Esophagus squamous epithelium (tissue), 5 donors: ENCODE results near the gene CHID1. TPM values are rescaled to one million over a fixed set of nuclear protein-coding genes. Genes with fewer than 3 reads are reported as not detected.
A peak's percentile ranks its signal among the peaks of the same experiment; 100 is the strongest.

Experiments used
- DNase-seq: peaks from one replicate; lab custom pipeline; 2025; lab: John Stamatoyannopoulos, UW
- H3K27ac ChIP-seq, 4 donors: fragments of 200-600 bp; sonication (generic); one replicate each; pipeline ENCODE4 v1.5.1; 2016 to 2019; ENCODE audit warnings: mild to moderate bottlenecking in 1 of 4
- H3K27me3 ChIP-seq, 4 donors: fragments of 200-600 bp; sonication (generic); 1 replicate in 3 of 4; 2 replicates in 1 of 4; pipeline versions ENCODE4 v1.5.1 to v1.6.0; 2017 to 2021; ENCODE audit warnings: antibody characterized with exemption in 1 of 4
- H3K36me3 ChIP-seq, 3 donors: fragments of 200-600 bp; sonication (generic); one replicate each; pipeline ENCODE4 v1.5.1; 2016 to 2019
- H3K4me1 ChIP-seq, 3 donors: fragments of 200-600 bp; sonication (generic); one replicate each; pipeline ENCODE4 v1.5.1; 2017 to 2019
- H3K4me3 ChIP-seq, 4 donors: fragments of 200-600 bp; sonication (generic); 1 replicate in 3 of 4; 2 replicates in 1 of 4; pipeline ENCODE4 v1.5.1; 2016 to 2019; ENCODE audit warnings: mild to moderate bottlenecking in 2 of 4, moderate library complexity in 1 of 4
- H3K9me3 ChIP-seq, 3 donors: fragments of 200-600 bp; sonication (generic); one replicate each; pipeline ENCODE4 v1.5.1; 2016 to 2019
- POLR2A ChIP-seq, 4 donors: fragments of 450-650 bp; IDR thresholded peaks; one replicate each; pipeline ENCODE4 v1.6.1; 2017; ENCODE audit warnings: antibody characterized with exemption in 4 of 4, mild to moderate bottlenecking in 4 of 4, moderate library complexity in 3 of 4
- WGBS, 2 donors: methylation state at CpG; one replicate each; pipeline ENCODE4 v1.1.5; 2018; 5-methylcytosine and 5-hydroxymethylcytosine counted together
- intact Hi-C: fragments of 100-400 bp; cut with DNase I; formaldehyde crosslinking; loops from one replicate; pipeline ENCODE4 v1.15.0; 2022
- total RNA-seq, 4 donors: library from RNA; depleted of rRNA; stranded (reverse); fragments of >200 nt; gene quantifications; one replicate each; pipeline ENCODE4 v1.1.0, GENCODE V29; 2016
- TF ChIP-seq, protein P1 (sequence below), 6 experiments: fragments of 450-650 bp in 4 of 6; fragments of 200-600 bp in 2 of 6; sonication (generic) in 2 of 6; IDR thresholded peaks; one replicate each; pipeline ENCODE4 v1.5.1; 2016 to 2019; ENCODE audit warnings: antibody characterized with exemption in 6 of 6, mild to moderate bottlenecking in 4 of 6, moderate library complexity in 4 of 6
- donor health status: DM: yes; HTN: yes; CAD: no.

CHID1 gene
- total RNA-seq, 4 donors from 2014 or later: 58.2 to 63.4 (median 61.3) TPM

DNA sequence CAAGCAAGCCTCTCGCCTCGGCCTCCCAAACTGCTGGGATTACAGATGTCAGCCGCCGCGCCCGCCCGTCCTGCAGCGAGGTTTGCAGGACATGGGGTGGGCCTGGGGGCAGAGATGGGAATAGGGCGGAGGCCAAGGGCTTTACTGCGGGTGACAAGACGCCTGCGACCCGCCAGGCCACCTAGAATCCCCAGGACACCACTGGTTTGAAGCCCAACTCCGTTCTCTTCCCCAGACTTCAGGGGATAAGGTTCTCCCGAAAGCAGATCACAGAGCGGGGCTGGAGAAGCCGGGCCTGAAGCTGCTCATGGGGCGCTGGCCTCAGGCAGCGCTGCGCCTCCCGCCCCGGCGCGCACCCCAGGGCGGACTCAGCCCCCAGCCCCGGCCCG, 68.6 kb downstream of the CHID1 start:
- Histone ChIP-seq H3K27me3 (peaks cover 0 to 4% (median 0%) of the 10 kb centered on the region in 4 donors), H3K36me3 (peaks cover 19 to 38% (median 23%) of the 10 kb centered on the region in 3 donors), H3K4me3 (peak overlapping the region; percentile 67 to 97 (median 87)), H3K4me1 (peaks cover 43 to 92% (median 59%) of the 10 kb centered on the region in 3 donors), H3K27ac (peak overlapping the region; percentile 88 to 98 (median 94)), H3K9me3 (no peaks in the 10 kb centered on the region)
- no peak for TF ChIP-seq POLR2A (IDR thresholded peaks at IDR 0.05)
- TF ChIP-seq, protein P1, sequence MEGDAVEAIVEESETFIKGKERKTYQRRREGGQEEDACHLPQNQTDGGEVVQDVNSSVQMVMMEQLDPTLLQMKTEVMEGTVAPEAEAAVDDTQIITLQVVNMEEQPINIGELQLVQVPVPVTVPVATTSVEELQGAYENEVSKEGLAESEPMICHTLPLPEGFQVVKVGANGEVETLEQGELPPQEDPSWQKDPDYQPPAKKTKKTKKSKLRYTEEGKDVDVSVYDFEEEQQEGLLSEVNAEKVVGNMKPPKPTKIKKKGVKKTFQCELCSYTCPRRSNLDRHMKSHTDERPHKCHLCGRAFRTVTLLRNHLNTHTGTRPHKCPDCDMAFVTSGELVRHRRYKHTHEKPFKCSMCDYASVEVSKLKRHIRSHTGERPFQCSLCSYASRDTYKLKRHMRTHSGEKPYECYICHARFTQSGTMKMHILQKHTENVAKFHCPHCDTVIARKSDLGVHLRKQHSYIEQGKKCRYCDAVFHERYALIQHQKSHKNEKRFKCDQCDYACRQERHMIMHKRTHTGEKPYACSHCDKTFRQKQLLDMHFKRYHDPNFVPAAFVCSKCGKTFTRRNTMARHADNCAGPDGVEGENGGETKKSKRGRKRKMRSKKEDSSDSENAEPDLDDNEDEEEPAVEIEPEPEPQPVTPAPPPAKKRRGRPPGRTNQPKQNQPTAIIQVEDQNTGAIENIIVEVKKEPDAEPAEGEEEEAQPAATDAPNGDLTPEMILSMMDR (IDR thresholded peaks at IDR 0.05): no peak
- WGBS, 2 donors: 0% methylated on average over 2 of the region's 27 CpGs; no CpG with 5 or more reads in 1 of the 2 donors
- DNase-seq: no peak
- intact Hi-C loops: no loop called here

DNA sequence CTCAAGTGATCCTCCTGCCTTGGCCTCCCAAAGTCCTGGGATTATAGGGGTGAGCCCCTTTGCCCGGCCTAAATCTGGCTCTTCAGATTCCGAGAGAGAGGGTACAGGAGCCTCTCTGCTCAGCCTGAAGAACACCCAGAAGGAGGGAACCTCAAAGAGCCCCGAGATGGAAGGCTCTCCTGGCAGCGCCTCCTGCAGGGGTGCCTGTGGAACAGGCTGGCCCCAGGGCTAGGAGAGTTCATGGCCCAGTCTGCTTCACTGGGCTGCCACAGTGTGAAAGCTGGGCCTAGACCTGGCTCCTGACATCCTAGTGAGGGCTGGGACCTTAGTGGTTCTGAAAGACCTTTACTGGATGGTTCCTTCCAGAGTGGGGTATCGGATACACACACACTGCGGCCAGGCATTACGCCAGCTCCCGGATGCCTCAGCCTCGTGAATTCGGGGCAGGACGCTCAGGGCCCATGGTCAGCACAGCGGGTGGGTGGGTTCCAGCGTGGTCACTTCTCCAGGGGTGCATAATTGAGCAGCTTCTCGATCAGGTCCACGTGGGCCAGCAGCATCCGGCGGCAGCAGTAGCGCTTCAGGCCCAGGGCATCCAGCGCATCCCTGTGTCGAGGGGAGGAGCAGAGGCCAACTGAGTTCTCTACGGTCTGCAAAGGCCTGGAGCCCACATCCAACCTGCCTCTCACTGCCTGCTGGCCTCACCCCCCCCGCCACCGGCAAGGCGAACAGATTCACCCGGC, 70.6 kb downstream of the CHID1 start:
- intact Hi-C loops: no loop called here
- no peak for TF ChIP-seq POLR2A (IDR thresholded peaks at IDR 0.05)
- TF ChIP-seq, protein P1 (IDR thresholded peaks at IDR 0.05): no peak
- peak overlapping the region in 1 of 4 donors; percentile 89 for H3K4me3 ChIP-seq

DNA sequence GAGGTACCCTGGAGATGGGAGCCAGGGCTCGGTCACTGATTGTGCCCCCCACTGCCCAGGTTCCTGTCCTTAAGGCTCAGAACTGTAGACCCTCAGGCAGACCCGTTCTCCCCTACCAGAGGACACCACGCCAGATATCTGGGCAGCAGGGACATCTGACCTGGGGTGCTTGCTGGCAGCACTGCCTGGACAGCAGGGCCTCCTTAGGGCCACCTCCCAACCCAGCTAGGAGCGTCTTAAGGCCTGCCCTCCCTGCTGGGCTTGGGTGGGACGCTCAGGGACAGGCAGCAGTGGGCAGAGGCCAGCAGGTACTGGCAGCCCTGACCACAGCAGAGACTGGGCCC, 71.4 kb downstream of the CHID1 start:
- H3K4me1 ChIP-seq: peaks cover 46 to 90% (median 46%) of the 10 kb centered on the region in 3 donors
- intact Hi-C loops: no loop called here
- H3K27ac ChIP-seq: peak overlapping the region in 2 of 4 donors; percentile 1 to 33

More for the DNA sequence above, 70.6 kb downstream of the CHID1 start:
- DNase-seq: no peak
- no peak overlapping the region for H3K27ac ChIP-seq
- H3K27me3 ChIP-seq: peaks cover 0 to 4% (median 0%) of the 10 kb centered on the region in 4 donors
- no peaks in the 10 kb centered on the region for H3K9me3 ChIP-seq
- 72 to 80% methylated on average over 1 to 4 of the region's 25 CpGs for WGBS, 2 donors
- peaks cover 44 to 90% (median 46%) of the 10 kb centered on the region in 3 donors for H3K4me1 ChIP-seq
- peaks cover 19 to 51% (median 24%) of the 10 kb centered on the region in 3 donors for H3K36me3 ChIP-seq

DNA sequence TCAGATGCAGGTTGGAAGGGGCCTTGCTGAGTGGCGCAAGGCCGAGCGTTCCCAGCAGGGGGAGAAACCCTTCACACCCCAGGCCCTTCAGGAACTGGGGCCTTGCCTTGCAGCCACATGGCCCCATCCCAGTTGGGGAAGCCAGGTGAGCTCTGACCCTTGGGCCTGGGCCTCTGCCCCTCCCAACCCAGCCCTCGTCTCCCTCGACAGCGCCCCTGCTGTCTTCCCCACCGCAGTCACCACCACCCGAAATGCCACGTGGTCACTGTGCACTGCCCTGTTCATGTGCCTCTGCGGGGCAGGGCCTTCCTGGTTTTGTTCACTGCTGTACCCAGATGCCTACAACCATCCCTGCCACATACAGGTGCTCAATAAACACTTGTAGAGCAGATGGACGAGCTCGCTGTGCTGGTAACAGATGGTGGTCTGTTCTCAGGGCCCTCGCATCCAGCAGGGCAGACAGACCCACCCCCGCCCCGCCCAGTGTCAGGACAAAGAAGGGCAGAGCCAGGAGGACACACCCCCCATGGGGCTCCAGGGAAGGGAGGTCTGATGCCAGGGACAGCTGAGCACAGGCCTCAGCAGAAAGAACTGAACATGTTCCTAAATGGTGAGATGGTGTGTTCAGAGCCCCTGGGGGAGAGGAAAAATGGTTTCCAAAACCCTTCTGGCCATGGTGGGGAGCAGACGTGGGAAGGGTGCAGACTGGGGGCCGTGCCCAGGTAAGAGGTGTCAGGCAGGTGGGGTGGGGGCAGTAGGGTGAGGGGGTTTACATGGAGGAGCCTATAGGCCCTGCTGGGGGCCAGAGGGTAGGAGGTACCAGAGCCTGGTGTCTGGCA, 72.0 kb downstream of the CHID1 start:
- DNase-seq: no peak
- Histone ChIP-seq H3K4me1 (peaks cover 46 to 90% (median 46%) of the 10 kb centered on the region in 3 donors), H3K27me3 (no peaks in the 10 kb centered on the region), H3K4me3 (no peak overlapping the region), H3K36me3 (peaks cover 19 to 51% (median 24%) of the 10 kb centered on the region in 3 donors), H3K27ac (peak overlapping the region in 2 of 4 donors; percentile 1 to 33), H3K9me3 (no peaks in the 10 kb centered on the region)
- intact Hi-C loops: no loop called here
- 50 to 70% methylated on average over 2 to 9 of the region's 17 CpGs for WGBS, 2 donors
- TF ChIP-seq, protein P1 (IDR thresholded peaks at IDR 0.05): no peak
- no peak for TF ChIP-seq POLR2A (IDR thresholded peaks at IDR 0.05)

More for the DNA sequence above, 71.4 kb downstream of the CHID1 start:
- WGBS, 2 donors: 80% methylated on average over 2 of the region's 5 CpGs
- no peak for DNase-seq
- Histone ChIP-seq H3K4me3 (no peak overlapping the region), H3K9me3 (no peaks in the 10 kb centered on the region), H3K27me3 (peaks cover 0 to 4% (median 0%) of the 10 kb centered on the region in 4 donors), H3K36me3 (peaks cover 19 to 51% (median 24%) of the 10 kb centered on the region in 3 donors)
- no peak for TF ChIP-seq POLR2A (IDR thresholded peaks at IDR 0.05)
- TF ChIP-seq, protein P1 (IDR thresholded peaks at IDR 0.05): no peak
